Dorsolateral prefrontal cortex (tissue), 118 donors: ENCODE results near the gene SSX7. TPM values are rescaled to one million over a fixed set of nuclear protein-coding genes. Genes with fewer than 3 reads are reported as not detected.

ENCODE experiments used
- total RNA-seq, 120 experiments: library from RNA; stranded (reverse); gene quantifications; one replicate each; pipeline versions ENCODE4 v1.2.3 to v1.2.4, GENCODE V29; 2022

The SSX7 gene
- total RNA-seq, 120 experiments from 2014 or later, result not detected

Other genes starting within 250 kb of the SSX7 start
- not detected for gene XAGE1A, start 159.1 kb downstream of the SSX7 start, total RNA-seq
- gene XAGE1B, start 137.8 kb downstream of the SSX7 start, total RNA-seq, result not detected
- not detected for gene SSX2, start 52.3 kb upstream of the SSX7 start, total RNA-seq
- gene SSX2B, start 96.4 kb upstream of the SSX7 start, total RNA-seq, result not detected
- gene SPANXN5, start 142.5 kb upstream of the SSX7 start, total RNA-seq, result not detected
- not detected for gene XAGE5, start 156.4 kb upstream of the SSX7 start, total RNA-seq
- gene XAGE3, start 213.2 kb upstream of the SSX7 start, total RNA-seq, result not detected
- gene FAM156B, start 242.4 kb upstream of the SSX7 start, total RNA-seq, result 10 to 100 TPM in 119 of 120 experiments, 1 to 10 TPM in 1; 8.4 to 38.8 (median 24.2) TPM